Stomach (tissue), 4 donors: ENCODE measurements around the gene ANKRD33B.

Source experiments
- EP300 ChIP-seq: sonication (generic); formaldehyde crosslinking; IDR thresholded peaks from one replicate; pipeline ENCODE4 v1.6.1; 2017; ENCODE audit warnings: antibody characterized with exemption
- POLR2A ChIP-seq, 4 donors: fragments of 450-650 bp; IDR thresholded peaks; one replicate each; pipeline ENCODE4 v1.6.1; 2016; ENCODE audit warnings: antibody characterized with exemption in 4 of 4, control low read depth in 2 of 4, mild to moderate bottlenecking in 1 of 4, moderate library complexity in 1 of 4
- POLR2AphosphoS5 ChIP-seq, 3 donors: sonication (generic); formaldehyde crosslinking; IDR thresholded peaks; one replicate each; pipeline ENCODE4 v1.6.1; 2016; ENCODE audit warnings: antibody characterized with exemption in 3 of 3
- TF ChIP-seq, protein P1 (sequence below), 7 experiments: fragments of 450-650 bp in 4 of 7; fragments of 200-600 bp in 3 of 7; sonication (generic) in 3 of 7; IDR thresholded peaks; one replicate each; pipeline ENCODE4 v1.5.1; 2016 to 2019; ENCODE audit warnings: antibody characterized with exemption in 7 of 7, control low read depth in 2 of 7, mild to moderate bottlenecking in 1 of 7

- TF ChIP-seq, protein P1, sequence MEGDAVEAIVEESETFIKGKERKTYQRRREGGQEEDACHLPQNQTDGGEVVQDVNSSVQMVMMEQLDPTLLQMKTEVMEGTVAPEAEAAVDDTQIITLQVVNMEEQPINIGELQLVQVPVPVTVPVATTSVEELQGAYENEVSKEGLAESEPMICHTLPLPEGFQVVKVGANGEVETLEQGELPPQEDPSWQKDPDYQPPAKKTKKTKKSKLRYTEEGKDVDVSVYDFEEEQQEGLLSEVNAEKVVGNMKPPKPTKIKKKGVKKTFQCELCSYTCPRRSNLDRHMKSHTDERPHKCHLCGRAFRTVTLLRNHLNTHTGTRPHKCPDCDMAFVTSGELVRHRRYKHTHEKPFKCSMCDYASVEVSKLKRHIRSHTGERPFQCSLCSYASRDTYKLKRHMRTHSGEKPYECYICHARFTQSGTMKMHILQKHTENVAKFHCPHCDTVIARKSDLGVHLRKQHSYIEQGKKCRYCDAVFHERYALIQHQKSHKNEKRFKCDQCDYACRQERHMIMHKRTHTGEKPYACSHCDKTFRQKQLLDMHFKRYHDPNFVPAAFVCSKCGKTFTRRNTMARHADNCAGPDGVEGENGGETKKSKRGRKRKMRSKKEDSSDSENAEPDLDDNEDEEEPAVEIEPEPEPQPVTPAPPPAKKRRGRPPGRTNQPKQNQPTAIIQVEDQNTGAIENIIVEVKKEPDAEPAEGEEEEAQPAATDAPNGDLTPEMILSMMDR (IDR thresholded peaks at IDR 0.05), result no peak
- TF ChIP-seq POLR2A (IDR thresholded peaks at IDR 0.05), result no peak
- no peak for TF ChIP-seq POLR2AphosphoS5 (IDR thresholded peaks at IDR 0.05)
- TF ChIP-seq EP300, result no peak
Measured at GRCh38 chr5:10588779-10589447, 25.0 kb downstream of the ANKRD33B start.
